Subcutaneous adipose tissue (tissue), 4 donors: Measurements from ENCODE around the gene IL17RB. TPM values are rescaled to one million over a fixed set of nuclear protein-coding genes. Genes with fewer than 3 reads are reported as not detected.

Experiments
- CTCF ChIP-seq: fragments of 450-650 bp; IDR thresholded peaks from one replicate; pipeline ENCODE4 v1.5.1; 2016; ENCODE audit warnings: low read depth, mild to moderate bottlenecking, control low read depth, antibody characterized with exemption, moderate library complexity
- total RNA-seq, 4 donors: library from RNA; depleted of rRNA; stranded (reverse); fragments of >200 nt; gene quantifications; one replicate each; pipeline ENCODE4 v1.1.0, GENCODE V29; 2016

IL17RB gene
- total RNA-seq, 4 donors from 2014 or later: 0.49 to 1.4 (median 1.1) TPM; not detected in 1

GRCh38 chr3:53843195-53844177, 2.9 kb upstream of the IL17RB start:
- TF ChIP-seq CTCF: no peak

GRCh38 chr3:53844262-53845102, 1.9 kb upstream of the IL17RB start:
- no peak for TF ChIP-seq CTCF

GRCh38 chr3:53845103-53845880, 1.1 kb upstream of the IL17RB start:
- TF ChIP-seq CTCF: no peak

GRCh38 chr3:53845881-53846133, 561 bp upstream of the IL17RB start:
- no peak for TF ChIP-seq CTCF

- no peak for TF ChIP-seq CTCF
Measured at GRCh38 chr3:53846851-53847155, 435 bp downstream of the IL17RB start.

GRCh38 chr3:53849916-53850315, 3.5 kb downstream of the IL17RB start:
- TF ChIP-seq CTCF: no peak

- TF ChIP-seq CTCF: no peak
Measured at GRCh38 chr3:53850895-53851294, 4.5 kb downstream of the IL17RB start.
